Measurements from ENCODE around the gene KRT17. TPM values are rescaled to one million over a fixed set of nuclear protein-coding genes. Genes with fewer than 3 reads are reported as not detected.

Gene KRT17
- polyA plus RNA-seq, 1 donor from 2014 or later, result not detected

DNA sequence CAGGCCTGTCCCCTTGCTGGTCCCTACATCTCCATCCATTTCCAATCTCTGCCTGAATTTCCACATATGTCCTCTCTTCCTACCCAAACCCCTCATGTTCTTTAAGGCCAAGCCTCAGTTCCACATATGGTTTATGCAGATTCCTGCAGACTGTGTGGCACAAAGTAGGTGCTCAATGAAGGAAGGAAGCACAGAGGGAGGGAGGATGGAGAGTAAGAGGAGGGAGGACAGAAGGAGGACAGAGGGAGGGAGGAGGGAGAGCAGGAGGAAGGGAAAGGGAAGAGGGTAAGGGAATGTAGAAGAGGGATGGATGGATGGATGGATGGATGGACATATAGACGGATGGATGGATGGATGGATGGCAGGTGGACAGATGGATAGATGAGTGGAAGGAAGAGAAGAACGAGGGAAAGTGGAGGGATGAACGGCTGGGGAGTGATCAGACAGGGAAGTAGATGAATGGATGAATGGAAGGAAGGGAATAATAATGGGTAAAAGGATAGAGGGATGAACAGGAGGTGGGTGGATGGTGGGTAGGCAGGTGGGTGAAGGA lies 29.9 kb downstream of the KRT17 start:
- no peak overlapping the region for H3K9ac ChIP-seq (ENCODE audit: low read length)
- H3K9me2 ChIP-seq (ENCODE audit: insufficient read depth, low read length), result no peaks in the 10 kb centered on the region
- H3F3A ChIP-seq (ENCODE audit: insufficient read depth, low read length, poor library complexity, severe bottlenecking), result no peaks in the 10 kb centered on the region
- H3K4me2 ChIP-seq (ENCODE audit: low read length), result no peak overlapping the region
- H3K27ac ChIP-seq (ENCODE audit: low read length), result no peak overlapping the region
- H4K20me1 ChIP-seq (ENCODE audit: insufficient read depth), result no peaks in the 10 kb centered on the region
- no peak overlapping the region for H2AFZ ChIP-seq (ENCODE audit: low read depth, low read length)
- H3K36me3 ChIP-seq (ENCODE audit: insufficient read depth, low read length), result no peaks in the 10 kb centered on the region
- H3K79me2 ChIP-seq (replicated peaks; ENCODE audit: insufficient read depth, low read length), result no peaks in the 10 kb centered on the region
- H3K4me3 ChIP-seq (ENCODE audit: low read length), result no peak overlapping the region
- TF ChIP-seq TAF1 (IDR thresholded peaks at IDR 0.05; ENCODE audit: low read depth) (no peak), POLR2AphosphoS5 (IDR thresholded peaks at IDR 0.05) (no peak), EZH2 (IDR thresholded peaks at IDR 0.05; ENCODE audit: borderline replicate concordance, insufficient read depth, low read length, poor library complexity, severe bottlenecking) (no peak), SMC3 (conservative IDR thresholded peaks at IDR 0.05; ENCODE audit: poor library complexity) (no peak), MXI1 (conservative IDR thresholded peaks at IDR 0.05; ENCODE audit: poor library complexity, severe bottlenecking) (no peak), RAD21 (conservative IDR thresholded peaks at IDR 0.05) (no peak), EP300 (conservative IDR thresholded peaks at IDR 0.05; ENCODE audit: poor library complexity, severe bottlenecking) (no peak)
- TF ChIP-seq, protein P1, sequence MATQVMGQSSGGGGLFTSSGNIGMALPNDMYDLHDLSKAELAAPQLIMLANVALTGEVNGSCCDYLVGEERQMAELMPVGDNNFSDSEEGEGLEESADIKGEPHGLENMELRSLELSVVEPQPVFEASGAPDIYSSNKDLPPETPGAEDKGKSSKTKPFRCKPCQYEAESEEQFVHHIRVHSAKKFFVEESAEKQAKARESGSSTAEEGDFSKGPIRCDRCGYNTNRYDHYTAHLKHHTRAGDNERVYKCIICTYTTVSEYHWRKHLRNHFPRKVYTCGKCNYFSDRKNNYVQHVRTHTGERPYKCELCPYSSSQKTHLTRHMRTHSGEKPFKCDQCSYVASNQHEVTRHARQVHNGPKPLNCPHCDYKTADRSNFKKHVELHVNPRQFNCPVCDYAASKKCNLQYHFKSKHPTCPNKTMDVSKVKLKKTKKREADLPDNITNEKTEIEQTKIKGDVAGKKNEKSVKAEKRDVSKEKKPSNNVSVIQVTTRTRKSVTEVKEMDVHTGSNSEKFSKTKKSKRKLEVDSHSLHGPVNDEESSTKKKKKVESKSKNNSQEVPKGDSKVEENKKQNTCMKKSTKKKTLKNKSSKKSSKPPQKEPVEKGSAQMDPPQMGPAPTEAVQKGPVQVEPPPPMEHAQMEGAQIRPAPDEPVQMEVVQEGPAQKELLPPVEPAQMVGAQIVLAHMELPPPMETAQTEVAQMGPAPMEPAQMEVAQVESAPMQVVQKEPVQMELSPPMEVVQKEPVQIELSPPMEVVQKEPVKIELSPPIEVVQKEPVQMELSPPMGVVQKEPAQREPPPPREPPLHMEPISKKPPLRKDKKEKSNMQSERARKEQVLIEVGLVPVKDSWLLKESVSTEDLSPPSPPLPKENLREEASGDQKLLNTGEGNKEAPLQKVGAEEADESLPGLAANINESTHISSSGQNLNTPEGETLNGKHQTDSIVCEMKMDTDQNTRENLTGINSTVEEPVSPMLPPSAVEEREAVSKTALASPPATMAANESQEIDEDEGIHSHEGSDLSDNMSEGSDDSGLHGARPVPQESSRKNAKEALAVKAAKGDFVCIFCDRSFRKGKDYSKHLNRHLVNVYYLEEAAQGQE (IDR thresholded peaks at IDR 0.05; ENCODE audit: borderline replicate concordance), result no peak
- TF ChIP-seq, protein P2, sequence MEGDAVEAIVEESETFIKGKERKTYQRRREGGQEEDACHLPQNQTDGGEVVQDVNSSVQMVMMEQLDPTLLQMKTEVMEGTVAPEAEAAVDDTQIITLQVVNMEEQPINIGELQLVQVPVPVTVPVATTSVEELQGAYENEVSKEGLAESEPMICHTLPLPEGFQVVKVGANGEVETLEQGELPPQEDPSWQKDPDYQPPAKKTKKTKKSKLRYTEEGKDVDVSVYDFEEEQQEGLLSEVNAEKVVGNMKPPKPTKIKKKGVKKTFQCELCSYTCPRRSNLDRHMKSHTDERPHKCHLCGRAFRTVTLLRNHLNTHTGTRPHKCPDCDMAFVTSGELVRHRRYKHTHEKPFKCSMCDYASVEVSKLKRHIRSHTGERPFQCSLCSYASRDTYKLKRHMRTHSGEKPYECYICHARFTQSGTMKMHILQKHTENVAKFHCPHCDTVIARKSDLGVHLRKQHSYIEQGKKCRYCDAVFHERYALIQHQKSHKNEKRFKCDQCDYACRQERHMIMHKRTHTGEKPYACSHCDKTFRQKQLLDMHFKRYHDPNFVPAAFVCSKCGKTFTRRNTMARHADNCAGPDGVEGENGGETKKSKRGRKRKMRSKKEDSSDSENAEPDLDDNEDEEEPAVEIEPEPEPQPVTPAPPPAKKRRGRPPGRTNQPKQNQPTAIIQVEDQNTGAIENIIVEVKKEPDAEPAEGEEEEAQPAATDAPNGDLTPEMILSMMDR (IDR thresholded peaks at IDR 0.05; ENCODE audit: poor library complexity, severe bottlenecking), result no peak
- H3K27me3 ChIP-seq (ENCODE audit: insufficient read depth, low read depth, low read length), result no peaks in the 10 kb centered on the region
- no peaks in the 10 kb centered on the region for H3K9me3 ChIP-seq (ENCODE audit: low read length)

DNA sequence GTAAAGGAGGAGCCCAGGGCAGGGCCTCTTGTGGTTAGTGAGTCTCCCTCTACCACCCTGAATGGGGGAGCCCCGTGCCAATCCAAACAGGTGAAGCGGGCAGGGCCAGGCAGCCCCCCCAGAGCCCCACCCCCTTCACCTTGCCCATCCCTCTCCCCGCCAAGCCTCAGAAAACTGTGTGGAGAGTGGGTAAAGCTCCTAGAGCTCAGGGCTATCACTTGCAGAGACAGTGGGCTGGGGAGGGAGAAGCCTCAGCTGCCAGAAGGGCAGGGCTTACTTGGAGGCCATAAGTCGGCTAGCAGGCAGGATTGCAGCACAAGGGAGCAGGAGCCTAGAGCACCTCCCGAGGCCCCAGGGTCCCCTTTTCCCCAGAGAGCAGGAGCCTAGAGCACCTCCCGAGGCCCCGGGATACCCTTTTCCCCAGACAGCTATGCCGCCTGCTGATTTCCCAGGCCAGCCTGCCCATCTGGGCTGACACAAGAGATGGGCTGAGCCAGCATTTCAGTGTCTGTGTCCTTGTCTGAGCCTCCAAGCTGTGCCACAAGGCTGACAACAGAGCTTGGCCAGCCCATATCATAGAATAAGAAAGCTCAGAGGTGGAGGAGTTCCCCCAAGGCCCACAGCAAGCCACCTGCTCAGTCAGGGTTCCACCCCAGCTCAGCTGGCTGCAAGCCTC lies 30.9 kb downstream of the KRT17 start:
- no peaks in the 10 kb centered on the region for H4K20me1 ChIP-seq (ENCODE audit: insufficient read depth)
- H3K36me3 ChIP-seq (ENCODE audit: insufficient read depth, low read length), result no peaks in the 10 kb centered on the region
- no peaks in the 10 kb centered on the region for H3K9me2 ChIP-seq (ENCODE audit: insufficient read depth, low read length)
- TF ChIP-seq SMC3 (conservative IDR thresholded peaks at IDR 0.05; ENCODE audit: poor library complexity) (no peak), EZH2 (IDR thresholded peaks at IDR 0.05; ENCODE audit: borderline replicate concordance, insufficient read depth, low read length, poor library complexity, severe bottlenecking) (no peak), MXI1 (conservative IDR thresholded peaks at IDR 0.05; ENCODE audit: poor library complexity, severe bottlenecking) (no peak), TAF1 (IDR thresholded peaks at IDR 0.05; ENCODE audit: low read depth) (no peak), EP300 (conservative IDR thresholded peaks at IDR 0.05; ENCODE audit: poor library complexity, severe bottlenecking) (no peak), RAD21 (conservative IDR thresholded peaks at IDR 0.05) (no peak), POLR2AphosphoS5 (IDR thresholded peaks at IDR 0.05) (no peak)
- TF ChIP-seq, protein P1 (IDR thresholded peaks at IDR 0.05; ENCODE audit: borderline replicate concordance), result no peak
- TF ChIP-seq, protein P2 (IDR thresholded peaks at IDR 0.05; ENCODE audit: poor library complexity, severe bottlenecking), result no peak
- H3K27ac ChIP-seq (ENCODE audit: low read length), result no peak overlapping the region
- H3K4me2 ChIP-seq (ENCODE audit: low read length), result no peak overlapping the region
- no peaks in the 10 kb centered on the region for H3K9me3 ChIP-seq (ENCODE audit: low read length)
- H3K27me3 ChIP-seq (ENCODE audit: insufficient read depth, low read depth, low read length), result no peaks in the 10 kb centered on the region
- no peak overlapping the region for H2AFZ ChIP-seq (ENCODE audit: low read depth, low read length)
- no peaks in the 10 kb centered on the region for H3K79me2 ChIP-seq (replicated peaks; ENCODE audit: insufficient read depth, low read length)
- no peak overlapping the region for H3K9ac ChIP-seq (ENCODE audit: low read length)
- no peak overlapping the region for H3K4me3 ChIP-seq (ENCODE audit: low read length)
- H3F3A ChIP-seq (ENCODE audit: insufficient read depth, low read length, poor library complexity, severe bottlenecking), result no peaks in the 10 kb centered on the region

Measured in neural cell (in vitro differentiated cells).